ENCODE measurements around the gene EVI5. TPM values are rescaled to one million over a fixed set of nuclear protein-coding genes. Genes with fewer than 3 reads are reported as not detected.

EVI5 gene
- total RNA-seq, 4 donors from 2014 or later = 37.7 to 59.7 (median 41.7) TPM

GRCh38 chr1:92762355-92762754, 22.6 kb downstream of the EVI5 start:
- 97 to 100% methylated on average over 1 of the region's 1 CpG for WGBS, 2 donors
- H3K27me3 ChIP-seq = no peaks in the 10 kb centered on the region
- no peaks in the 10 kb centered on the region for H3K36me3 ChIP-seq
- no peak overlapping the region for H3K4me3 ChIP-seq (replicated peaks in 1 of 3)
- H3K9me3 ChIP-seq = no peaks in the 10 kb centered on the region
- intact Hi-C loops (cut with DNase I) = no loop called here
- no peak for DNase-seq
- H3K27ac ChIP-seq = no peak overlapping the region
- no peak for TF ChIP-seq CTCF (IDR thresholded peaks at IDR 0.05)
- TF ChIP-seq POLR2A (IDR thresholded peaks at IDR 0.05) = no peak
- no peaks in the 10 kb centered on the region for H3K4me1 ChIP-seq

- Histone ChIP-seq H3K9me3 (no peaks in the 10 kb centered on the region), H3K36me3 (no peaks in the 10 kb centered on the region), H3K27me3 (no peaks in the 10 kb centered on the region), H3K27ac (no peak overlapping the region), H3K4me1 (no peaks in the 10 kb centered on the region), H3K4me3 (replicated peaks in 1 of 3) (no peak overlapping the region)
- intact Hi-C loops (cut with DNase I) = no loop called here
- no peak for DNase-seq
- TF ChIP-seq POLR2A (IDR thresholded peaks at IDR 0.05) (no peak), CTCF (IDR thresholded peaks at IDR 0.05) (no peak)
- 80 to 86% methylated on average over 1 of the region's 1 CpG for WGBS, 2 donors
Measured at GRCh38 chr1:92759361-92759760, 25.5 kb downstream of the EVI5 start.

GRCh38 chr1:92756537-92756936, 28.4 kb downstream of the EVI5 start:
- no peak for DNase-seq
- Histone ChIP-seq H3K4me1 (no peaks in the 10 kb centered on the region), H3K4me3 (replicated peaks in 1 of 3) (no peak overlapping the region), H3K27ac (no peak overlapping the region), H3K27me3 (no peaks in the 10 kb centered on the region), H3K36me3 (no peaks in the 10 kb centered on the region), H3K9me3 (no peaks in the 10 kb centered on the region)
- no peak for TF ChIP-seq CTCF (IDR thresholded peaks at IDR 0.05)
- no peak for TF ChIP-seq POLR2A (IDR thresholded peaks at IDR 0.05)
- 90 to 93% methylated on average over 4 of the region's 4 CpGs for WGBS, 2 donors
- intact Hi-C loops (cut with DNase I) = no loop called here

- DNase-seq = no peak
Measured at GRCh38 chr1:92755541-92756461, 29.1 kb downstream of the EVI5 start.

GRCh38 chr1:92754719-92755050, 30.2 kb downstream of the EVI5 start:
- no peak for DNase-seq
- no peak overlapping the region for H3K27ac ChIP-seq
- H3K4me3 ChIP-seq (replicated peaks in 1 of 3) = no peak overlapping the region
- no peaks in the 10 kb centered on the region for H3K27me3 ChIP-seq
- no peaks in the 10 kb centered on the region for H3K9me3 ChIP-seq
- WGBS, 2 donors = 100% methylated on average over 1 of the region's 1 CpG
- no peak for TF ChIP-seq POLR2A (IDR thresholded peaks at IDR 0.05)
- no peak for TF ChIP-seq CTCF (IDR thresholded peaks at IDR 0.05)
- intact Hi-C loops (cut with DNase I) = no loop called here
- no peaks in the 10 kb centered on the region for H3K4me1 ChIP-seq
- no peaks in the 10 kb centered on the region for H3K36me3 ChIP-seq

More at GRCh38 chr1:92755541-92756461, 29.1 kb downstream of the EVI5 start:
- Histone ChIP-seq H3K4me1 (no peaks in the 10 kb centered on the region), H3K9me3 (no peaks in the 10 kb centered on the region), H3K27ac (no peak overlapping the region), H3K27me3 (no peaks in the 10 kb centered on the region), H3K36me3 (no peaks in the 10 kb centered on the region), H3K4me3 (replicated peaks in 1 of 3) (no peak overlapping the region)
- WGBS, 2 donors = 81 to 90% methylated on average over 18 to 19 of the region's 19 CpGs
- intact Hi-C loops (cut with DNase I) = no loop called here
- TF ChIP-seq POLR2A (IDR thresholded peaks at IDR 0.05) = no peak

Data from thyroid gland (tissue), 4 donors.